T47D (cell line): ENCODE data around the gene EXOC3.
"Not testable (repeated sequence)": the region's sequence is repeated elsewhere in the genome, so short reads cannot be mapped to it uniquely, and the experiment has no call there.

Experiments
- DNase-seq, 2 experiments: peaks; one replicate each; pipeline versions ENCODE4 v3.0.0 to v3.0.0-alpha.2; 2011 to 2012; ENCODE audit warnings: low read depth in 1 of 2, low spot score in 1 of 2
- JUND ChIP-seq: IDR thresholded peaks from 2 replicates; pipeline ENCODE4 v1.6.1; 2012; ENCODE audit warnings: low read depth
- in situ Hi-C: cut with HindIII; loops from 2 replicates; pipeline ENCODE4 v1.10.0; 2016; ENCODE audit warnings: low sequenced_read_pairs, low pct_unique_long_range_greater_than_20kb

The EXOC3 gene

GRCh38 chr5:479566-480319 is 36.8 kb downstream of the EXOC3 start:
- no peak for TF ChIP-seq JUND
- DNase-seq = no peak
- in situ Hi-C loops = no loop called here

DNA sequence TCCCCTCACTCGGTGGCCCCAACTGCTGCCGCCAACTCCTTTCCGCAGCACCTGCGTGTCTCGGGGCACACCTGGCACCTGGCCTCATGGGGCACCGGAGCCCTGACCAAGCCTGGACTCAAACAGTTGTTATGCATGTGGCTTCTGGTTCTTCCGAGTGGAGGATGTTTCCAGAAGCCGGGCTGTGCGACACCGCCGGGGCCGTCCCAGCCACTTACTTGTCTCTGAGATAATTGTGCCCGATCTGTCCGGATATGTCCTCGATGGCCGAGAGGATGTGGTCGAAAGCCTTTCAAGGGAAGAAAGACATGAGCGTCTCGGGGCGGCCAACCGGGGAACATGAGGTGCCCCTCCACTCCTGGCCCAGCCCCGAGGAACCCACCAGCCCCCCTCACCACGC is 38.4 kb downstream of the EXOC3 start:
- no peak for TF ChIP-seq JUND
- no peak for DNase-seq
- in situ Hi-C loops = no loop called here

GRCh38 chr5:482021-482420 is 39.0 kb downstream of the EXOC3 start:
- no peak for DNase-seq
- in situ Hi-C loops = no loop called here
- no peak for TF ChIP-seq JUND

DNA sequence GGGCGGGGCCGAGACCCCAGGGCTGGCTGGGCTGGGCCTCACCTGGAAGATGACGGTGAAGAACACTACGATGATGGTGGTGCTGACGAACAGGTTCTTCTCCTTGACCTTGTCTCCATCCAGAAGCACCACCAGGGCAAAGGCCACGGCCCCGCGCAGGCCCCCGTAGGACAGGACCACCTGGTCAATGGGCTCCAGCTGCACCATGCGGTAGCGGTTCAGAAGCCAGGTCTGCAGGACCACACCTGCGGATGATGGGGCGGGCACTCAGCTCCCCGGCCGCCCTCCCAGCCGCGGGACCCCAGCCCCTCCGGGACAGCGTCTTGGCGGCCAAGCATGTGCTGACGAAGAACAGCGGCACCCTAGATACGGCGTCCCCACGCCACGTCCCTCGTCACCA is 39.5 kb downstream of the EXOC3 start:
- DNase-seq = no peak
- TF ChIP-seq JUND = no peak
- in situ Hi-C loops = no loop called here

DNA sequence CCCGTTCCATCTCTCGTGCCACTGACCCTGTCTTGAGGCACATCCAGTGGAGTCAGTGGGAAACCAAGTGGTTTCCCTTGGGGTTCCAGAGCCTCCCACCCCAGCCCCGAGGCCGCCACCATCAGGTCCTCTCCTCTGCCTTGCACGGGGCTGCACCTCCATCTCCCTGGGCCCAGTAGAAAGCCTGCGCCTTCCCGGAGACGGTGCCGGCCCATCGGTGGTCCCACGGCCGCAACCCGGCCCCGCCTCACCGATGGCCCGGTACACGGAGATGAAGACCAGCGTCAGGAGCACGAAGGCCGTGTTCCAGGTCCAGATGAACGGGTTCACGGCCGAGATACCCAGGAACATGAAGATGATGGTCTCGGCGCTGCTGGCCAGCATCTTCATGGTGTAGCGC is 40.0 kb downstream of the EXOC3 start:
- in situ Hi-C loops = no loop called here
- no peak for DNase-seq
- TF ChIP-seq JUND = no peak

DNA sequence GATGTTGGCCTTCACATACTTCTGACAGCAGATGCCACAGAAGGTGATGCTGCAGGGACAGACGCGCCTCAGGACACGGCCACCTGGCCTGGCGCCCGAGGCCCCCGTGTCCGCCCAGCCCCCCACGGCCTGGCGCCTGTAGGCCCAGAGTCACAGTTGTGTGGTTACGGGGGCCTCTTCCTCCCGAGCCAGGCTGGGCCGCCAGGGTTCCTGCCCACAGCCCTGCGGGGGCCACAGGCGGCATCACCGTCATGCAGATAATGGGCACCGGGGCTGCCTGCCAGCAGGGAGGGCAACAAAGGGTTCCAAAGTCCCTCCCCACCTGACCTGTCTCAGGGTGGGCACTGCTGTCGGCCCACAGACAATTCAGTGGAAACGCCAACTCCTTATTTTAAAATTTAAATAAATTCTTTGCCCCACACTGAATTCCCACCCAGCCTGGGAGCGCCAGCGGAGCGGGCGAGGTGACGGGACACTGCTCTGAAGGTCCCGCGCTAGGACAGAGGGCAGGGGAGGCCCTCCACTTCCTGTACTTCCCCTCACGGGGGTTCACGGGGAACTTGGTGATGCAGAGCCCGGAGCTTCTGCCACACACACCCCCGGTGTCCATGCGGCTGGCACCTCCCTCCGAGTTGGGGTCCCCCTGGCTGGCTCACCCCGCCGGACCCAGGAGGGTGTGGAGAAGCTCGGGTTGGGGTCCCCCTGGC is 40.6 kb downstream of the EXOC3 start:
- TF ChIP-seq JUND = no peak
- DNase-seq = no peak
- in situ Hi-C loops = no loop called here

- no peak for TF ChIP-seq JUND
- in situ Hi-C loops = no loop called here
Measured at GRCh38 chr5:484556-484955, 41.6 kb downstream of the EXOC3 start.

GRCh38 chr5:485113-485945 is 42.4 kb downstream of the EXOC3 start:
- in situ Hi-C loops = no loop called here
- DNase-seq = no peak
- TF ChIP-seq JUND = no peak

More at GRCh38 chr5:484556-484955, 41.6 kb downstream of the EXOC3 start:
- DNase-seq = no peak

DNA sequence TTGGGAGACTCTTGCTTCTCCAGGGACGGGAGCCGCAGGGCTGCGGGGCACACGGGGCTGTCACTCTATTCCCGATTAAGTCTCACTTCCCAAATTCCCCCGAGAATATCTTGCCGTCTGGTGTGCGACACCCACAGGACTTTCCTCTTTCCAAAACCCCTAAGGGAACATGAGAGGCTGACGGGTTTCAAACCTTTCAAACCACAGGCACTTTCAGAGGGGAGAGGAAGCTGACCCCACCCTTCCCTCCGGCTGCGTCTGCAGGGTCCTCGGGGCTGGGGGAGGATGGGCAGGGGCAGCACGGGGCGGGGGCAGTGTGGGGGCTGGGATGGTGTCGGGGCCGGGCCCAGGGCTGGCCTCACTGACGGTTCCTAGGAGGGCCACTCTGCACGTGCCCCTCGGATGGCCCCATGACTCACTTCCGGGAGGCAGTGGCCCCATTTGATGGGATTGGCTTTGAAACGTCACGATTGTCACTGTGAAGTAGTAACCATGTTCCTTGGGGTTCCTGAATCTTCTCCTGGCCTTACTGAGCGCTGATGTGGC is 43.0 kb downstream of the EXOC3 start:
- TF ChIP-seq JUND = no peak
- in situ Hi-C loops = no loop called here
- DNase-seq = no peak

DNA sequence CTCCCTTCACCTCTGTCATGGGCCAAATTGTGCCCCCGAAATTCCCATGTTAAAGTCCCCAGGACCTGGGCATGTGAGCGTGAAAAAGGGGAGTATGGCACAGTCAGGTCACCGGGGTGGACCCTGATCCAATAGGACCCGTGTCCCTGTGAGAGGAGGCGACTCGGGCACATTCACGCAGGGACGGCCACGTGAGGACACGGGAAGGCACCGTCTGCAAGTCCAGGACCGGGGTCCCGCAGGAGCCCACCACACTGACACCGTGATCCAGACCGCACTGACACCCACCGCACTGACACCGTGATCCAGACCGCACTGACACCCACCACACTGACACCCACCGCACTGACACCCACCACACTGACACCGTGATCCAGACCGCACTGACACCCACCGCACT is 43.6 kb downstream of the EXOC3 start:
- DNase-seq, in situ Hi-C loops: not testable (repeated sequence)

DNA sequence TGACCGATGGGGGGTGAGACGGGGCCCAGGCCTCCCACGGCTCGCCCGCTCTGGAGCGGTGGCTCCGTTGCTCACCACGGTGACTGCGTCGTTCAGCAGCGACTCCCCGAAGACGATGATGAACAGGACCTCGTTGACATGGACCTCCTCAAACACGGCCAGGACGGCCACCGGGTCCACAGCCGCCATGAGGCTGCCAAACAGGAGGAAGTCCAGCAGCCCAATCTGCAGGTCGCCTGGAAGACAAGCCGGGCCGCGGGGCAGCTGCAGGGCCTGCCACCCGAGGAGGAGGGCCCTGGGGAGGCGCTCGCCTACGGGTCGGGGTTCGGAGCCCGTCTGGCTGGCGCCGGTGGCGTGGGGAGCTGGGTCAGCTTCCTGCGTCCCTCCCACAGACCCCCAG is 45.3 kb downstream of the EXOC3 start:
- in situ Hi-C loops = no loop called here
- no peak for TF ChIP-seq JUND
- no peak for DNase-seq

DNA sequence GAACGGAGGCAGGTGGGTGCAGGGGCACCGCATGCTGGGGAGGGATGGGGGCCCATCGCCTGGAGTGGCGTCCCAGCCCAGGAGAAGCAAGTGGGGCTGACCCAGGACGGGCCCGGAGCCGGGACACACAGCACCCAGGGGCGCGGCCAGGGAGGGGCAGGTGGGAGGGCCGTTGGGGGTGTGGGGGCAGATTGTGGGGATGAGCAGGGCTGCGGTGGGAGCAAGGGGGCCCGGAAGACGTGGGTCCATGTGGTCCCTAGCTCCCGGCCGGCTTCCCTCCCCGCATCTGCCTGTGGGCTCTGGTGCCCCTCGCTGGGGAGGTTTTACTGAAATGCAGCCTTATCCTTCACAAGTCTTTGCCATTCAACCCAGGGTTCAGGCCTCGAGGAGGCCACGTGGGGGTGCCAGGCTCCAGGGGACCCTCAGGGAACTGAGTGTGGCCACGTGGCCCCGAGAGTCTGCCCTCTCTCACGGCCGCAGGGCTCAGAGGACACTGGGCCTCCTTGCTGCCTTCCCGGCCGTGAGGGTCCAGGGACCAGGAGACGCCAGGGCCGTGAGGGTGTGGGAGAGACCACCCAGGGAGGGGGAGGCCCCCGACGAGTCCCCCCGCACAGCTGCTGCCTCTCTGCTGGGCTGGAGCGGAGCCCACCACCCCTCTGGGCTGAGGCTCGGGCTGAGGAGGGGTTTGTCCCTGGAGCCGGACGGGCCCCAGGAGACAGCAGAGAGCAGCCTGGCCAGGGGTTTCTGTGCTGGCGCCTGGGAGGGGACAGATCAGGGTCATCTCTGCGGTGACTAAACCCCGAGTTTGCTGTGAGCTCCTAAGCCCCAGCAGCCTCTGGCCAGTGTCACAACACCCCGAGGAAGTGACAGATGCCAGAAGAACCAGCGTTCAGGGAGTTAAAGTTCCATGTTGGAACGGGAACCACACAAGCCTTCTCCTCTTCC is 46.0 kb downstream of the EXOC3 start:
- DNase-seq = no peak
- no peak for TF ChIP-seq JUND
- in situ Hi-C loops = no loop called here
